ENCODE data around the gene POLD2. TPM values are rescaled to one million over a fixed set of nuclear protein-coding genes. Genes with fewer than 3 reads are reported as not detected.

The POLD2 gene
- polyA plus RNA-seq, 1 donor from 2014 or later, result 79.5 TPM

DNA sequence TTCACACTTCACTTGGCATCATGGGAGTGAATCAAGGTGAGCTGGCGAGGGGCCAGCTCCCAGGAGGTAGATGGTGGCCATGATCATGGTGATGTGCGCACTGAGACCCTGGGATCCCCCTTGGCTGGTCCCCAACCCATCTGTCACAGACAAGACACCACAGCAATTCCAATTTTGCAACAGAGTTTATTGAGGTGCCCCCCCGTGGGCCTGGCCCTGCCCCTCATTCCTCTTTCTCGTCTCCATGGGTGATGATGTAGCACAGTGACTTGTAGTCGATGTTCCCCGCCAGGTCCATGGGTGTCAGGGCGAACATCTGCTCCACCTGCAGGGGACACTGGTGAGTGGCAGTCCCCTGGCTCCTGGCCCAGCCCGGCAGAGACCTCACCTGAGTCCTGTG is 15.3 kb upstream of the POLD2 start:
- no peak overlapping the region for H3K9ac ChIP-seq (ENCODE audit: low read length)
- TF ChIP-seq RAD21 (conservative IDR thresholded peaks at IDR 0.05) (no peak), EZH2 (IDR thresholded peaks at IDR 0.05; ENCODE audit: borderline replicate concordance, insufficient read depth, low read length, poor library complexity, severe bottlenecking) (no peak)
- no peaks in the 10 kb centered on the region for H3K79me2 ChIP-seq (replicated peaks; ENCODE audit: insufficient read depth, low read length)
- no peak overlapping the region for H2AFZ ChIP-seq (ENCODE audit: low read depth, low read length)
- H3K27me3 ChIP-seq (ENCODE audit: insufficient read depth, low read depth, low read length), result no peaks in the 10 kb centered on the region
- H3K4me3 ChIP-seq (ENCODE audit: low read length), result no peak overlapping the region
- no peaks in the 10 kb centered on the region for H4K20me1 ChIP-seq (ENCODE audit: insufficient read depth)
- H3K9me3 ChIP-seq (ENCODE audit: low read length), result no peaks in the 10 kb centered on the region
- no peak overlapping the region for H3K4me2 ChIP-seq (ENCODE audit: low read length)
- H3K9me2 ChIP-seq (ENCODE audit: insufficient read depth, low read length), result no peaks in the 10 kb centered on the region
- H3K36me3 ChIP-seq (ENCODE audit: insufficient read depth, low read length), result no peaks in the 10 kb centered on the region
- H3F3A ChIP-seq (ENCODE audit: insufficient read depth, low read length, poor library complexity, severe bottlenecking), result no peaks in the 10 kb centered on the region
- H3K27ac ChIP-seq (ENCODE audit: low read length), result no peak overlapping the region

DNA sequence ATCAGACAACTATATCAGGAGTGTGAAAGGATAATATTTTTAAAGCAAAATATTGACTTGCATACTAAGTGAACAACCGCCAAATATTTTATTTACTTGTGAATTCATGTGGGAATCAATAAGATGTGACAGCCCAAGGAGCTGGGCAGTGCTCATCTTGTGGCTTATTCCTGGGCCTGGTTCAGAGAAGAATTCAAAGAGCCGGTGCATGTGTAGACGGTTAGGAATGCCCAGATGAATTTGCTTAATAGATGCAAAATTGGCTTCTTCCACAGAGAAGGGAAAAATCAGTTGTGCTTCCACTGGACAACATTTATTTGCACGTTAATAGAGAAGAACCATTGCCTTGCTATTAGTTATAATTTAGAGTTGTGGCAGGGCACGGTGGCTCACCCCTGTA is 13.4 kb upstream of the POLD2 start:
- no peak overlapping the region for H2AFZ ChIP-seq (ENCODE audit: low read depth, low read length)
- H4K20me1 ChIP-seq (ENCODE audit: insufficient read depth), result no peaks in the 10 kb centered on the region
- TF ChIP-seq EP300 (conservative IDR thresholded peaks at IDR 0.05; ENCODE audit: poor library complexity, severe bottlenecking) (no peak), RAD21 (conservative IDR thresholded peaks at IDR 0.05) (no peak), EZH2 (IDR thresholded peaks at IDR 0.05; ENCODE audit: borderline replicate concordance, insufficient read depth, low read length, poor library complexity, severe bottlenecking) (no peak), TAF1 (IDR thresholded peaks at IDR 0.05; ENCODE audit: low read depth) (no peak), SMC3 (conservative IDR thresholded peaks at IDR 0.05; ENCODE audit: poor library complexity) (no peak), POLR2AphosphoS5 (IDR thresholded peaks at IDR 0.05) (no peak), MXI1 (conservative IDR thresholded peaks at IDR 0.05; ENCODE audit: poor library complexity, severe bottlenecking) (no peak)
- TF ChIP-seq, protein P1, sequence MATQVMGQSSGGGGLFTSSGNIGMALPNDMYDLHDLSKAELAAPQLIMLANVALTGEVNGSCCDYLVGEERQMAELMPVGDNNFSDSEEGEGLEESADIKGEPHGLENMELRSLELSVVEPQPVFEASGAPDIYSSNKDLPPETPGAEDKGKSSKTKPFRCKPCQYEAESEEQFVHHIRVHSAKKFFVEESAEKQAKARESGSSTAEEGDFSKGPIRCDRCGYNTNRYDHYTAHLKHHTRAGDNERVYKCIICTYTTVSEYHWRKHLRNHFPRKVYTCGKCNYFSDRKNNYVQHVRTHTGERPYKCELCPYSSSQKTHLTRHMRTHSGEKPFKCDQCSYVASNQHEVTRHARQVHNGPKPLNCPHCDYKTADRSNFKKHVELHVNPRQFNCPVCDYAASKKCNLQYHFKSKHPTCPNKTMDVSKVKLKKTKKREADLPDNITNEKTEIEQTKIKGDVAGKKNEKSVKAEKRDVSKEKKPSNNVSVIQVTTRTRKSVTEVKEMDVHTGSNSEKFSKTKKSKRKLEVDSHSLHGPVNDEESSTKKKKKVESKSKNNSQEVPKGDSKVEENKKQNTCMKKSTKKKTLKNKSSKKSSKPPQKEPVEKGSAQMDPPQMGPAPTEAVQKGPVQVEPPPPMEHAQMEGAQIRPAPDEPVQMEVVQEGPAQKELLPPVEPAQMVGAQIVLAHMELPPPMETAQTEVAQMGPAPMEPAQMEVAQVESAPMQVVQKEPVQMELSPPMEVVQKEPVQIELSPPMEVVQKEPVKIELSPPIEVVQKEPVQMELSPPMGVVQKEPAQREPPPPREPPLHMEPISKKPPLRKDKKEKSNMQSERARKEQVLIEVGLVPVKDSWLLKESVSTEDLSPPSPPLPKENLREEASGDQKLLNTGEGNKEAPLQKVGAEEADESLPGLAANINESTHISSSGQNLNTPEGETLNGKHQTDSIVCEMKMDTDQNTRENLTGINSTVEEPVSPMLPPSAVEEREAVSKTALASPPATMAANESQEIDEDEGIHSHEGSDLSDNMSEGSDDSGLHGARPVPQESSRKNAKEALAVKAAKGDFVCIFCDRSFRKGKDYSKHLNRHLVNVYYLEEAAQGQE (IDR thresholded peaks at IDR 0.05; ENCODE audit: borderline replicate concordance), result no peak
- TF ChIP-seq, protein P2, sequence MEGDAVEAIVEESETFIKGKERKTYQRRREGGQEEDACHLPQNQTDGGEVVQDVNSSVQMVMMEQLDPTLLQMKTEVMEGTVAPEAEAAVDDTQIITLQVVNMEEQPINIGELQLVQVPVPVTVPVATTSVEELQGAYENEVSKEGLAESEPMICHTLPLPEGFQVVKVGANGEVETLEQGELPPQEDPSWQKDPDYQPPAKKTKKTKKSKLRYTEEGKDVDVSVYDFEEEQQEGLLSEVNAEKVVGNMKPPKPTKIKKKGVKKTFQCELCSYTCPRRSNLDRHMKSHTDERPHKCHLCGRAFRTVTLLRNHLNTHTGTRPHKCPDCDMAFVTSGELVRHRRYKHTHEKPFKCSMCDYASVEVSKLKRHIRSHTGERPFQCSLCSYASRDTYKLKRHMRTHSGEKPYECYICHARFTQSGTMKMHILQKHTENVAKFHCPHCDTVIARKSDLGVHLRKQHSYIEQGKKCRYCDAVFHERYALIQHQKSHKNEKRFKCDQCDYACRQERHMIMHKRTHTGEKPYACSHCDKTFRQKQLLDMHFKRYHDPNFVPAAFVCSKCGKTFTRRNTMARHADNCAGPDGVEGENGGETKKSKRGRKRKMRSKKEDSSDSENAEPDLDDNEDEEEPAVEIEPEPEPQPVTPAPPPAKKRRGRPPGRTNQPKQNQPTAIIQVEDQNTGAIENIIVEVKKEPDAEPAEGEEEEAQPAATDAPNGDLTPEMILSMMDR (IDR thresholded peaks at IDR 0.05; ENCODE audit: poor library complexity, severe bottlenecking), result no peak
- no peaks in the 10 kb centered on the region for H3F3A ChIP-seq (ENCODE audit: insufficient read depth, low read length, poor library complexity, severe bottlenecking)
- H3K9me3 ChIP-seq (ENCODE audit: low read length), result no peaks in the 10 kb centered on the region
- no peaks in the 10 kb centered on the region for H3K36me3 ChIP-seq (ENCODE audit: insufficient read depth, low read length)
- no peak overlapping the region for H3K27ac ChIP-seq (ENCODE audit: low read length)
- no peak overlapping the region for H3K9ac ChIP-seq (ENCODE audit: low read length)
- H3K4me2 ChIP-seq (ENCODE audit: low read length), result no peak overlapping the region
- H3K4me3 ChIP-seq (ENCODE audit: low read length), result no peak overlapping the region
- no peaks in the 10 kb centered on the region for H3K27me3 ChIP-seq (ENCODE audit: insufficient read depth, low read depth, low read length)
- no peaks in the 10 kb centered on the region for H3K9me2 ChIP-seq (ENCODE audit: insufficient read depth, low read length)
- H3K79me2 ChIP-seq (replicated peaks; ENCODE audit: insufficient read depth, low read length), result no peaks in the 10 kb centered on the region
